Stimulated activated naive CD4-positive, alpha-beta T cell (primary cell): Measurements from ENCODE around the gene GIMAP2.
"Not testable (repeated sequence)": the region's sequence is repeated elsewhere in the genome, so short reads cannot be mapped to it uniquely, and the experiment has no call there.

Experiments
- DNase-seq, 6 experiments: peaks; one replicate each; lab custom pipeline; 2025; lab: John Stamatoyannopoulos, UW

Gene GIMAP2

GRCh38 chr7:150685219-150686029 is at the start of gene GIMAP2:
GIMAP2 (plus strand) TSS chr7:150685706; CDS start chr7:150687060, 1,354 bp downstream.
- peak in 4 of 6 experiments; percentile 35 to 62 (median 58) for DNase-seq

DNA sequence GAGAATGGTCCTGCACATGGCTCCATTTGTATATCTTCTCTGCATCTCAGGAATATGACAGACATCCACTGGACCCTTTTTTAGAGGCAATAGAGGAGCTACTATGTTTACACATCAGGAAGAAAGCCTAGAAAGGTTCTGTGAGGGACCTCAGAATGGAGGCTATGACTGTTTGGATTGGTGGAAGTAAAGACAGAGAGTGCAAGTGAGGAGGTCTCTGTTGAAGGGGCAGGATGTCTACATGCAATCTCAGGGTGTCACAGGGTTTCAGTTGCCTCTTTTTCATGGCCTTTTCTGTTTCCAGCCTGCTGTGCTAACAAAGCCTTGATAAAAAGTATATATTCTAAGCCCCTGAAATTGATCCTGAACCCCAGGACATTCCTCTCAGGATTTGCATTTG is 43.7 kb upstream of the GIMAP2 start:
- no peak for DNase-seq

DNA sequence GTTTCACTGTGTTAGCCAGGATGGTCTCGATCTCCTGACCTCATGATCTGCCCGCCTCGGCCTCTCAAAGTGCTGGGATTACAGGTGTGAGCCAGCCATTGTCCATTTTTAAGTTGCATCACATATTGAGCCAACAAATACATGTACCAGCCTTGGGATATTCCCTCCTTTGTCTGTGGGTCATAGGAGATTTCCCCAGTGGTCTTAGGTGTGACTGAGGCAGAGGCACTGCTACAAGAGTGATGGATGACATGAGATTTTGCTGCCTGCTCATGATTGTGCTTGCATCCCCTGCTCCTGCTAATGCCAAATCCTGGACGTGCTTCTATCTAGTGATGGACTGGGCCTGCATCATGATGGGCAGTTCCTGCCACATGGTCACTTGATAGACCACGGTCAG is 42.6 kb upstream of the GIMAP2 start:
- DNase-seq = no peak

GRCh38 chr7:150645259-150646020 is 40.1 kb upstream of the GIMAP2 start:
- peak in 1 of 6 experiments; percentile 20 for DNase-seq

GRCh38 chr7:150648353-150649079 is 37.0 kb upstream of the GIMAP2 start:
- peak in 3 of 6 experiments; percentile 11 to 44 (median 37) for DNase-seq

DNA sequence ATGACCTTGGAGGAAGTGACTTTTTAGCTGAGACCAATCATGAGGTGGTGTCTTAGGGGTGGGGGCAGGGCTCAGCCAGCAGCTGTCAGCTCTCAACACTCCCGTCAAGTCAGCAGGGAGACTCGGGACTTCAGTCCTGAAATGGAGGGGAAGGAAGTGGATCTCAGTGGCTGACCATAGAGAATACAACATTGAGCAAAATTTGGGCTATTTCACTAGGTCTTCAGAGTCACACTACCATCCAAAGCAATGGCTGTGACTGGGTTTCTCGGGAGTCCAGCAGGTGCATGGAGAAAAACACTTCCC is 36.5 kb upstream of the GIMAP2 start:
- DNase-seq = no peak

DNA sequence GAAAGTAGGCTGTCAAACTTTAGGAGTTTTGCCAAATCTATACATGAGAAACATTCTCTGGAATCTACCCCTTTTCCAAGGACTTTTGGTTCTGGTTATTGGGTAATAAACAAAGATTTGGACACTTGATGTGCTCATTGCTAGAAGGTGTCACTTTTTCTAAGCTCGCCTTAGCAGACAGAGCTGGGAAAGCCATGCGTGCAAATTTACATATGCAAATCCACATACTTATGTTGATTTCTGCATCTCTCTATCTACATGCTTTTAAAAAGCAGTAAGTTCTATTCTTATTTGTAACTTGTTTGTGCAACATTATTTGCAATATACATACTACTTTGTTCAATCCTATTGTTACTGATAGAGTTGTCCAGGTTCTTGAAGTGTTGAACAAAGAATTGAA is 30.8 kb upstream of the GIMAP2 start:
- no peak for DNase-seq

DNA sequence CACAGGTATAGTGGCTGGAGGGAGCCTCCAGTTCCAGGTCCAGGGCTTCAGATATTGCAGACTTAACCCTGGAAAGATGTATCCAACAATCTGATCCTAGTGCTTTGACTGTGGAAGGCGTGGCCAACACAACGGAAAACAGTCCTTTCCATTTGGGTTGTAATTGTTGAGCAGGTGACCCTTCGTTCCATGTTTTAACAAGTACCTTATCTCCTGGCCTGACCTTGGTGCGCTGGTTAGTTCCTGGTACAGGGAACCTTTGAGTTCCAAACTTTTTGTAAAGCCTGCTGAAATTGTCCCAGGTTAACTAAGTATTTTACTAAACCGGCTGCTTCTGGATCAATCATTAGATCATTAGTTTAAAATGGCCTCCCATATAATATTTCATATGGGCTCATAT is 29.5 kb upstream of the GIMAP2 start:
- DNase-seq = no peak

DNA sequence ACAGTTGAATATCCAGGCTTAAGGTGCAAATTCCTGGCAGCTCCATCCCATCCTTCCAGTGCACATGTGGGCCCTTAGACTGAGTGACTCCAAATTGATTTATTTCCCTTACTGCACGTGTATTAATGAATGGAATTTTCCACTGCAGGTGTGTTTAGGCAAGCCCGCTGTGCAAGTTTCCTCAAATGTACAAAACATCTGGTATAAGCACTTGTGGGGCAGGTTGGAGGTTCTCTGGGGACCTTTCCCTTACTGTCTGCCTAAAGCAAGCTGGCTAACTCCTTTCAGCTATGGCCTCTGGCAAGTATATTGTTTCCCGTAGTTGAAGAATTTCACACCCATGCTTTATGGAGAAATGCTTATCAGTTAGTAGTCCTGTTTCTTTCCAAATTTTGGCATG is 28.0 kb upstream of the GIMAP2 start:
- no peak for DNase-seq

DNA sequence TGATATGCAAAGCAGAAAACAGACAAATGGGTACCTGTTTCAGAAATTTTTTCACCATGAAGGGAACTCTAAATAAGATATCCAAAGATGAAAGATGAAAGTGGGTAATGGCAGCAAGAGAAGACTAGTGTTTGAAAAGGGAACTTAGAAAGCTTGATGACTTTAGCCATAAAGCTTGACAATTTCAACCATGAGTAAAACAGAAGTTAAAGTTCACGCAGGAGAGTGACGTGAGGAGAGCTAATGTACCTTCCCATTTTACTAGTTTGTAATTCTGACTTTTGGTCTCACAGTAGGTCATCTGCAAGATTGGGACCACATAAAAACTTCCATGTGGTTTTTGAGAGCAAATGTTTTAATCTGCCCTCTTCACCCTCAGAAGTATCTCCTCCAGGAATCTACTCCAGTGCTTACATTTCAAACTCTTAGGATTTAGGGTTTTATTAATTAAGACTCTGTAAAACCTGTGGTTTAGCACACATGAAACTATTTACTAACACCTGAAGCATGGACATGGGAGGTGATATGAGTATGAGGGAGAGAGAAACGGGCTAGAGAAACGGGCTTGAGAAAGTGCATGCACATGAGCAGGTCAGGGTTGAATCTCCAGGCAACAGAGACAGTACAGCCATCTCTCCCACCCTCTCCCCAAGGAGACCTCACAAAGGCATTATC is 24.4 kb upstream of the GIMAP2 start:
- no peak for DNase-seq

DNA sequence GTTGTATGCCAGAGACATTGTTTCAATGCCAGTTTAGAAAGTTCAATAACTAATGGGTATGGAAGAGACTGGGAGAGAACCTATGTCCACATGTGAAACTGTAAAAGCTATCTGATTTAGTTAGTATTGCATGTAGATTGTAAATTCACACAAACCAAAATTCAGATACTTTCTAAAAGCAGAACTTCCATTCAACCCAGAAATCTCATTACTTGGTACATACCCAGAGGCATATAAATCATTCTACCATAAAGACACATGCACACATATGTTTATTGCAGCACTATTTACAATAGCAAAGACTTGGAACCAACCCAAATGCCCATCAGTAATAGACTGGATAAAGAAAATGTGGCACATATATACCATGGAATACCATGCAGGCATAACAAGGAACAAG is 22.7 kb upstream of the GIMAP2 start:
- DNase-seq = not testable (repeated sequence)

DNA sequence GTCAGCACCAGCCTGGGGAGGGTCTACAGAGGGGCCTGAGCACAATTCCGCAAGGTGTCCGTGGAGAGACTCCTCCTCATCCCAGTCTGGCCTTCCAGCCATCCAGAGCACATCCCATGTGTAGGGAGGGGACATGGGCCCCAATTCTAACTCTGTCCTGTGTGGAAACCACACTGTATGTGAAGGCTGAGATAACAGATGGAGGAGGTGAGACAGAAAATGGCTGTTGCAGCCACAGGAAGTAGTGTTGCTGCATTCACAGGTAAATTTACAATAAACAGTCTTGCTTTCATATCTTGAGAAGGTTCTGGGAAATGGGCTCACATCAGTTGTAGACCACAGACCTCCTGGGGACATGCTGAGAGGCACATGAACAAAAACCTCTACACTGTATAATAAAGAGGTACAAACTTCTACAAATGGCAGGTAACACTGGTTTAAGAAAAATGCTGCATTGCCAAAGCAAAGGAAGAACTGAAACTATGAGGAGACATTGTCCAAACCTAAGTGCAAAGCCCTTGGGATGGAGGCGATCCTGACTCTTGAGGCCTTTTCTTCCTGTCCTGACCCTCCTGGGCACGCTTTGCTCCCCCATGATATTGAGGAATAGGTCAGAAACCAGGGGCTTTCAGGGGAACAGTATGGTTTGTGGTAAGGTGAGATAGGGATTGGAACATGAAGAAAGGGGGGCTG is 21.6 kb upstream of the GIMAP2 start:
- DNase-seq = peak in 3 of 6 experiments; percentile 21 to 41 (median 31)

DNA sequence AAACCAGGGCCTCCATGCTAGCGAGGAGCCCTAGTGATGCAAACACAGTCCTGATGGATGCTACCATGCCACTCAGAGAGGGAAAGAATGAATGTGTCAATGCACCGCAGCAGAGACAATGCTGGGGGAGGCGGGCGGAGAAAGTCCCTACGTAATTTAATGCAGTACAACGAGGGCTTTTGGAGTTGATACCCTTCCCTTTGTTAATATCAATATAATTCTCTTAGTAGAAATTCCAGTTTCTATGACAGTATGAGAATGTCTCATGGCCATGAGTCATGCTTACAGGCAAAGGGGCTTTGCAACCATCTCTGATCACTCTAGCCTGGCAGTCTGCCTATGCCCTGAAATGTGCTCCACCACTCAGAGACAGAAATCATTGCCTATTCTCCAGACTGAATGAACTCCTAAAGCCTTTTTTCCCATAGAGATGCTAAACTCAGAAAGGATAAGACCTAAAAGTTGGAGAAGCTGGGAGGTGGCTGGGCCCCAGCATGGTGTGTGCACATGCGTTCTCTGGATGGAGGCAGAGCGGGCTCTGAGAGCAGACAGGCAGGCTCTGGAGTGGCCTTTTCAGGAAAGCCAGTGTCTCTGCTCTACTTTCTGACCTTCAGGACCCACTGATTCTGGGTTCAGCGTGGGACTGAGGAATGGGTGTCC is 20.3 kb upstream of the GIMAP2 start:
- DNase-seq = no peak

DNA sequence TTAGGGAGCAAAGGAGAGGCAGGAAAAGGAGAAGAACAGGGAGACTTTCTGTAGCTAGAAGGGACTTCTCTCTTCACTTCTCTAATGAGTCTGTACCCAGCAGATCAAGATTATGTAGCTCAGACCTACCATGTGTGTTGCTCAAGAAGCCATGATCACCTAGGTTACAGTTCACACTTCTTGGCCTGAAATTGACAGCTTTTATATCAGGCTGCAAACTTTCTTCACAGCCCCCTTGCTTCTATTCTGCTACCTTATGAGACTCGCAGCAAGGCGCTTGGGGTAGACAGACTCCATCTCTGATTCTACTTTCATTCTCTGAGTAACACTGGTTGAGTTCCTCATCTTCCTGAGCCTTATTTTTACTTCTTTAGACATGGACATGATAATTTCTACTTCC is 19.6 kb upstream of the GIMAP2 start:
- peak in 2 of 6 experiments; percentile 9 to 15 for DNase-seq

- DNase-seq = no peak
Observed at GRCh38 chr7:150666412-150666811, 19.1 kb upstream of the GIMAP2 start.

GRCh38 chr7:150668472-150668911 is 17.0 kb upstream of the GIMAP2 start:
- DNase-seq = peak in 5 of 6 experiments; percentile 35 to 83 (median 81)

- DNase-seq = no peak
Observed at GRCh38 chr7:150668977-150669376, 16.5 kb upstream of the GIMAP2 start.

- DNase-seq = not testable (repeated sequence)
Observed at GRCh38 chr7:150671798-150672585, 13.5 kb upstream of the GIMAP2 start.

DNA sequence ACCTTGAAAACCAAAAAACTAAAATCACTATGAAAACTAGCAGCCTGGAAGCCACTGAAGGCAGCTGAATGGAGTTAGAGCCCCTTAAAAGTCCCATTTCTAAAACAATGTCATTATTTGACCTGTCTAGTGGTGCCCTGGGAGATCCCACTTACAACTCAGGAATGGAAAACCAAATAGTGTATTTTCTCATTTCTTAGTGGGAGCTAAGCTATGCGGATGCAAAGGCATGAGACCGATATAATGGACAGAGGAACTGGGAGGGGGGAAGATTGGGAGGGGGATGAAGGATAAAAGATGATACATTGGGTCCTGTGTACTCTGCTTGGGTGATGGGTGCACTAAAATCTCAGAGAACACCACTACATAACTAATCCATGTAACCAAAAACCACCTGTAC is 9.8 kb upstream of the GIMAP2 start:
- DNase-seq = no peak

DNA sequence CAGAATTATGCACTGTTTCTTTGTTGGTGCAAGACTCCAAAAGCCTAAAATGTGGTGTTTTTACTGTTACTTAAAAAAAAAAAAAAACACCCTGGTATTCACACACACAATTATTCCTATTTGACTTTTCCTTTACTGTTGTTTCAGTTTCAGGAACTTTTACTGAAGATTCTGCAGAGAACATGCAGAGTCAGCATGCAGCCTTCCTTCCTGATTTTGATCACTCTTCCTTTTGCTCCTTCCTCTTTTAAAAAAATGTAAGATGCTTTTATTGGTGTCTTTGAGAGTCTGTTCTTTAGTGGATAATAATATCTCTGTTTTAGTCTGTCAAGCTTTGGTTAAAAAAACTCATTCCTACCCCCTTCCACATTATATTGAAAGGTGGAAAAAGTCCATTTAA is 9.2 kb upstream of the GIMAP2 start:
- not testable (repeated sequence) for DNase-seq
